ENCODE measurements around the gene TEK.

Gene TEK

GRCh38 chr9:27176971-27177370, 67.9 kb downstream of the TEK start:
- in situ Hi-C loops (cut with HindIII; ENCODE audit: low sequenced_read_pairs), result no loop called here

- in situ Hi-C loops (cut with HindIII; ENCODE audit: low sequenced_read_pairs), result no loop called here
Measured at GRCh38 chr9:27179245-27179865, 70.3 kb downstream of the TEK start.

GRCh38 chr9:27181381-27181780, 72.4 kb downstream of the TEK start:
- in situ Hi-C loops (cut with HindIII; ENCODE audit: low sequenced_read_pairs), result no loop called here

DNA sequence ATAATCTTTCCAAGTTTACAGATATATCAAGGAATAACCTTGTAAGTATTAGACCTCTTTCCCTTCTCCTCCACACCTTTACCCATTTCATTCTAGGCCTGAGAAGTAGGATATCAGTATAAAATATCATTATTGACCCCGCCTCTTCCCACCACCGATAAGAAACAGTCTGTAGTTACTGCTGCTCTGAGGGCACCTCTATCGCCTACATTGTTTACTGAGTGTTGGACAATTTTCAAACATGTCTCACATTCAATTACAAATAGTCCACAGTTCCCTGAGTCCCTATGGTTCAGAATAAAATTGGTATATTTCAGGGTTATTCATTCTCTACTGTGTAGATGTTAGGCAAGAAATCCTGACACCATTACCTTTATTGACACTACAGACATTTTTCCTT, 73.4 kb downstream of the TEK start:
- in situ Hi-C loops (cut with HindIII; ENCODE audit: low sequenced_read_pairs), result no loop called here

DNA sequence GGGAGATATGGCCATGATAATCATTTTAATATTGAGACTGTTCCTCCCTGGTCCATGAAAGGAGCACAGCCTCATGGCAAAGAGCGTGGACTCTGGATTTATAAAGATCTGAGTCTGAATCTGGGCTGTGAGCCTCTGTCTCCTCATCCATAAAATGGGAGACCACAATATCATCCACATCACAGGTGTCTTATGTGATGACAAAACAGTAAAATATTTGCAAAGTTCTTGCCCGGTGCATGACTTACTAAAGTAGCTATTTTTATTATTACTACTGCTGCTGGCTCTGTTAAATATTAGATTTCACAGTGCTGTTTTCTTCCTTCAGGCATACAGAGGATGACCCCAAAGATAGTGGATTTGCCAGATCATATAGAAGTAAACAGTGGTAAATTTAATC, 74.1 kb downstream of the TEK start:
- in situ Hi-C loops (cut with HindIII; ENCODE audit: low sequenced_read_pairs), result no loop called here

DNA sequence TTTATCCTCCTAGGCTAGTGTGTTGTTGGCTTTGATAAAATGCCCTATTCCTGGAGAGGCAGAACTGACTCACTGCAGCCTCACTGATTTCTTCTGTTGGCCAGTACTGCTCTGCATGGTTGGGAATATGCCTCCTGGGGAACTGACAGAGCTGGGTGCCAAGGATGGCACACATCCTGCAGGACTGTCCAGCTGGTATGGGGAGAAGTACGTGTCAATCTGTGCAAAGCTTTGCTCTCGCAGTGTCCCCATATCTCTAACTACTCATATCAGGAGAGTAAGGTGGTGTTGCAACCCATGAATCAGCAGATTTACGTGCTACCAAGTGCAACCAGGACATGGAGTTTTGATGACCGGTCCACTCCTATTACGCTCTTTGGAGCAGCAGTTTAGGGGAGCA, 74.7 kb downstream of the TEK start:
- in situ Hi-C loops (cut with HindIII; ENCODE audit: low sequenced_read_pairs), result no loop called here

GRCh38 chr9:27184556-27185351, 75.7 kb downstream of the TEK start:
- in situ Hi-C loops (cut with HindIII; ENCODE audit: low sequenced_read_pairs), result no loop called here

- in situ Hi-C loops (cut with HindIII; ENCODE audit: low sequenced_read_pairs), result no loop called here
Measured at GRCh38 chr9:27188426-27188825, 79.4 kb downstream of the TEK start.

DNA sequence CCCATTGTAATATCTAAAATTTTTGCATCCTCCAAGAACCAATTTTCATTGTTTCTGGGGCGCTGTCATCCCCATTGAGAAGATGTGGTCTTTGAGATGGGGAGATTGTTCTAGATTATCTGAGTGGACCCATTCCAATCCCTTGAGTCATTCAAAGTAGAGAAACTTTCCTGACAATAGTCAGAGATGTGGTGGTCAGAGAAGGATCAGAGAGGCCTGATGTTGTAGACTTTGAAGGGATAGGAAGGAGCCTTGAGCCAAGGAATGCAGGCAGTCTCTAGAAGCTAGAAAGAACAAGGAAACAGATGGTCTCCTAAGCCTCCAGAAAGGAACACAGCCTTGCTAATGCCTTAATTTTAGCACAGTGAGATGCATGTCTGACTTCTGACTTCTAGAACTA, 80.4 kb downstream of the TEK start:
- in situ Hi-C loops (cut with HindIII; ENCODE audit: low sequenced_read_pairs), result no loop called here

DNA sequence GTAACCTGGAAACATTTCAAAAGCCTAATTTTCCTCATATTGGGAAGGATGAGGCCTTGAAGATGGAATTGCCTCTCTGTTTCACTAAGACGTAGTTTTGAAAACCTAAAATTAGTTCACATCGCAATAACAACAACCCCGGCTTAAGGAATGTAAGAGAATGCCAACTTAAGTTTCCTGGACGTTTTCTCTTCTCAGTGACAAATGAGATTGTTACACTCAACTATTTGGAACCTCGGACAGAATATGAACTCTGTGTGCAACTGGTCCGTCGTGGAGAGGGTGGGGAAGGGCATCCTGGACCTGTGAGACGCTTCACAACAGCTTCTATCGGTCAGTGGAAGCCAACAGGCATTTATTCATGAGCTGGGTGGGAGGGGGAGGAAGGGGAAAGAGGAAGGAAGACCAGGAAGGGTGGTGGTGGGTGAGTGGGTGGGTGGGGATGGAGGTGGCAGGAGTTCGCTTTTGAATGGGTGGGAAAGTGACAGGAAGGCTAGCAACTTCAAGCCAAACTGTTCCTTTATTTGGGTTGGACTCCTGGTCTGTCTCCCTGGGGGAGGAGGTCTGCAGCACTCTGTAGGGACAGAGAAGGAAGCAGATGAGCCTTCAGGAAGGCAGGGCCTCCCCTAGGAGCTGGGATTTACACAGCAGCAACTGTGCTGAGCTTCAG, 83.4 kb downstream of the TEK start:
- in situ Hi-C loops (cut with HindIII; ENCODE audit: low sequenced_read_pairs), result no loop called here

GRCh38 chr9:27193886-27194285, 84.9 kb downstream of the TEK start:
- in situ Hi-C loops (cut with HindIII; ENCODE audit: low sequenced_read_pairs), result no loop called here

DNA sequence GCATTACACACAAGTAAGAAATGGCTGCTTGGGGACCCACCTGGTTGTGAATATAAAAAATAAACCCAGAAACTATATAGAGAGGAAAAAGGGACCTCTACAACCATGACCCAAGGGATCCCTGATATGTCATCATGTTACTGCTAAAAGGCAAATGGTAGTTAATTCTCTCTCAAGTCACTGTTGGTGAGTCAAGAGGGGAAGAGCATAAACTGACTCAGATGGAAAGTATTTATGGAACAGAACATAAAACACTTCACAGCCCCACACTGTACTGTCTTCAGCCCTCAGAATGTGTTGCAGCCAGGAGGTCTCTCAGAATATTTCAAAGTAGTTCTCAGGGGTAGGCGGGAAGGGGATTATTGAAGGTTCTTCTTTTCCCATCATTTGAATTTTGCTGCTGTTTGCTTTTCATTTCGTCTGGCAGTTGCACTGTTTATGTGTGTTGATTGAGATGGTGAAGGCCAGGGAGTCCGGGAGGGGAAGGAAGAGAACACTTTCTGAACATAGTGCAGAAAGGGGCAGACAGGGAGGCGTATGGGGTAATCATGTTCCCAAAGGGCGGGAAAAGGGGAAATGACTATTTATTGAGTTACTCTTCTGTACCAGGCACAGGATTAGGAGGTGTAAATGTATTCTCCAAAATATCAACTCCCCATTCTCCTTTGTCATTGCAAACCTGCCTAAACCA, 85.5 kb downstream of the TEK start:
- in situ Hi-C loops (cut with HindIII; ENCODE audit: low sequenced_read_pairs), result no loop called here

- in situ Hi-C loops (cut with HindIII; ENCODE audit: low sequenced_read_pairs), result no loop called here
Measured at GRCh38 chr9:27195191-27195590, 86.2 kb downstream of the TEK start.

DNA sequence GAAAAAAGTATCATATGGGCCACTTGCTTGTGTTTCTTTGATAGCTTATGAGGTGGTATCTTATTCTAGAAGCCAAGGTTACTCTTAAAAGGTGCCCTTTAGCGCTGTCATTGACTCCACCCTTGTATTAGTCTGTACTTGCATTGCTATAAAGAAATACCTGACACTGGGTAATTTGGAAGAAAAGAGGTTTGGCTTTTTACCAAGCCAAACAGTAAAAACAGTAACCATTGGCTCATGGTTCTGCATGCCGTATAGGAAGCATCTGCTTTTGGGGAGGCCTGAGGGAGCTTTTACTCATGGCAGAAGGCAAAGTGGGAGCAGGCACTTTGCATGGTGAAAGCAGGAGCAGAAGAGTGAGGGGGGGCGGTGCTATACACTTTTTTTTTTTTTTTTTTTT, 87.4 kb downstream of the TEK start:
- in situ Hi-C loops (cut with HindIII; ENCODE audit: low sequenced_read_pairs), result no loop called here

- in situ Hi-C loops (cut with HindIII; ENCODE audit: low sequenced_read_pairs), result no loop called here
Measured at GRCh38 chr9:27198190-27198589, 89.2 kb downstream of the TEK start.

DNA sequence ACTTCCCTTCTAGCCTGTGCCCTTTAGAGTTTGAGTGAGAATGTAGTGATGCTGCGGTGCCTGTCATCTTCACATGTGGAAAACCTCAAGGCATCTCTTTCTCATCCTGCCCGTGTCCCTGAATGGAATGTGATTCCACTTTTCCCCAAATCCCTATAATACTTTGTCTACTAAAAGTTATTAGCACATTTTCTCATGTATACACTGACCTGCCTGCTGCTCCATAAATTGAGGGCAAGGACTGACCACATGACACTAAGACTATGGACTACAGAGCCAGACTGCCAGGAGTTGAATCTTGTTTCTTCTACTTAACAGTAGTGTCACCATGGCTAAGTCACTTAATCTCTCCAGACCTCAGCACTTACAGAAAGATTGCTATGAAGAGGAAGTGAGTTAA, 93.0 kb downstream of the TEK start:
- in situ Hi-C loops (cut with HindIII; ENCODE audit: low sequenced_read_pairs), result no loop called here

DNA sequence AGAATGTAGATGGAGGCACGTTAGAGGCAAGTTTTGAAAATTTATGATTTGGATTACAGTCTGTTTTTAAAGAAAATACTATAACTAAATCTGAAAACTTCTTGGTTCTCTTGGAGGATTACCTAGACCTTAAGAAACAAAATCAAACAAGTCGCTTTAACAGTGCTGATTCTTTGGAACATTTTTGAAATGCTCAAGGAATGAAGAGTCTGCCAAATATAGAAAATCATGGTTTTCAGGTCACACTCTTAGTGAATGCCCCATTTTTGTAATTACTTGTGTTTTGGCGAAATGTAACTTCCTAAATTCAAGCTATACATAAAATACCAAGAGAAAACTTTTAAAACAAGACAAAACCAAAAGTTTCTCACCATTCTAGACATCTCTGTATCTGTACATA, 94.8 kb downstream of the TEK start:
- in situ Hi-C loops (cut with HindIII; ENCODE audit: low sequenced_read_pairs), result no loop called here

DNA sequence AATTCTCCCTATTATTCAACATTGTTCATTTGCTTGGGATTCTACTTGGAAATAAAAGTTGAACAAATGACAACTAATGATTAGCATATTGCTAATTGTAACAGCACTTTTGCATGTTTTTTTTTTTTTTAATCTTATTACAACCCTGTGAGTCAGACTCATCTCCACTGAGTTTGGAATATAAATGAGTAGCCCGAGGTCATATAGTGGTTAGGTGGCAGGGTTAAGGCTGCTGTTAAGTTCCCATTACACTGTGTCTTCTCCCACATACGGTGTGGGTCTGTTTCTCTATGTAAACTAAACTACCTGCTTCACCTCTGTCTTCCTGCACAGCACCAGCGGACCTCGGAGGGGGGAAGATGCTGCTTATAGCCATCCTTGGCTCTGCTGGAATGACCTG, 95.6 kb downstream of the TEK start:
- in situ Hi-C loops (cut with HindIII; ENCODE audit: low sequenced_read_pairs), result no loop called here

GRCh38 chr9:27205198-27205597, 96.2 kb downstream of the TEK start:
- in situ Hi-C loops (cut with HindIII; ENCODE audit: low sequenced_read_pairs), result no loop called here

GRCh38 chr9:27206041-27206440, 97.0 kb downstream of the TEK start:
- in situ Hi-C loops (cut with HindIII; ENCODE audit: low sequenced_read_pairs), result no loop called here

DNA sequence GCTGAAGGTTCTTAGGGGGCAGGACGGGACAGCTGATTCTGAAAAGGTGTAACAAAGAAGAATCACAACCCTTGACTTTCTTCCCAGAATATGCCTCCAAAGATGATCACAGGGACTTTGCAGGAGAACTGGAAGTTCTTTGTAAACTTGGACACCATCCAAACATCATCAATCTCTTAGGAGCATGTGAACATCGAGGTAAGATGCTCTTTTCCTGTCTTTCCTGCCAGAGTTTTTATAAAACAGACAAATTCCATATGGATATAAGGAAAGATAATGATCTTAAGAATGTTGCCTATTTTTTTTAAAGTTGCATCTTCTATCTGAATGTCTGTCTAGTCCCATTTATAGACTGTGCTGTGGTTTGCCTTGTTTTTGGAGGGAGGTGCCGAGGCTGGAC, 100.0 kb downstream of the TEK start:
- in situ Hi-C loops (cut with HindIII; ENCODE audit: low sequenced_read_pairs), result no loop called here

GRCh38 chr9:27210588-27210987, 101.6 kb downstream of the TEK start:
- in situ Hi-C loops (cut with HindIII; ENCODE audit: low sequenced_read_pairs), result no loop called here

All from DLD1 (cell line).